IPS-20b (cell line): Measurements from ENCODE around the gene PTTG1IP.

Experiments
- H3K27ac ChIP-seq: one replicate; pipeline ENCODE4 v1.5.1; 2013; ENCODE audit warnings: low read length
- H3K27me3 ChIP-seq: 2 replicates; pipeline ENCODE4 v1.6.1; 2013; ENCODE audit warnings: mild to moderate bottlenecking, low read length, inconsistent platforms; ENCODE audit not compliant: insufficient read depth
- H3K36me3 ChIP-seq: 2 replicates; pipeline ENCODE4 v1.6.1; 2013; ENCODE audit warnings: low read depth, mild to moderate bottlenecking, inconsistent platforms, low read length, moderate library complexity; ENCODE audit not compliant: insufficient read depth
- H3K4me1 ChIP-seq: 2 replicates; pipeline ENCODE4 v1.6.1; 2013; ENCODE audit warnings: mild to moderate bottlenecking, control low read depth, inconsistent platforms, low read length, moderate library complexity; ENCODE audit not compliant: insufficient read depth
- H3K4me3 ChIP-seq: 2 replicates; pipeline ENCODE4 v1.5.1; 2013; ENCODE audit warnings: mild to moderate bottlenecking, low read length, inconsistent platforms
- H3K9ac ChIP-seq: 2 replicates; pipeline ENCODE4 v1.6.1; 2013; ENCODE audit warnings: low read depth, mild to moderate bottlenecking, inconsistent platforms, low read length, moderate library complexity
- H3K9me3 ChIP-seq: 2 replicates; pipeline ENCODE4 v1.6.1; 2013; ENCODE audit warnings: mild to moderate bottlenecking, low read depth, low read length, inconsistent platforms; ENCODE audit not compliant: insufficient read depth

The PTTG1IP gene

DNA sequence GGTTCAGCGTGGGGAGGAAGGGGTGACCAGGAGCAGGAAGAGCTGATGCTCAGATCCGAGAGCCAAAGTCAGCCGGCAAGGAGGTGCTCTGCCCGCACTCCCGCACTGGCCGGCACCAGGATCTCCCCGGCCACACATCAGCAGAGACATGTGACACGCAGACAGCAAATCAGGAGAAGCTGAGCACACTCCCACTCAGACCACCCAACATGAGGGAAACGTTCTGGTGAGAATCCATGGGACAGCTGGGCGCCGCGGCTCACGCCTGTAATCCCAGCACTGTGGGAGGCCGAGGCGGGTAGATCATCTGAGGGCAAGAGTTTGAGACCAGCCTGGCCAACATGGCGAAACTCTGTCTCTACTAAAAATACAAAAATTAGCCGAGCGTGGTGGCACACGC is 18.6 kb upstream of the PTTG1IP start:
- H3K36me3 ChIP-seq, result no peaks in the 10 kb centered on the region
- no peaks in the 10 kb centered on the region for H3K9me3 ChIP-seq
- no peak overlapping the region for H3K9ac ChIP-seq
- H3K4me1 ChIP-seq, result no peaks in the 10 kb centered on the region
- no peak overlapping the region for H3K27ac ChIP-seq
- no peak overlapping the region for H3K4me3 ChIP-seq
- peaks cover 4% of the 10 kb centered on the region; the same call in 1 of the 2 replicates for H3K27me3 ChIP-seq

DNA sequence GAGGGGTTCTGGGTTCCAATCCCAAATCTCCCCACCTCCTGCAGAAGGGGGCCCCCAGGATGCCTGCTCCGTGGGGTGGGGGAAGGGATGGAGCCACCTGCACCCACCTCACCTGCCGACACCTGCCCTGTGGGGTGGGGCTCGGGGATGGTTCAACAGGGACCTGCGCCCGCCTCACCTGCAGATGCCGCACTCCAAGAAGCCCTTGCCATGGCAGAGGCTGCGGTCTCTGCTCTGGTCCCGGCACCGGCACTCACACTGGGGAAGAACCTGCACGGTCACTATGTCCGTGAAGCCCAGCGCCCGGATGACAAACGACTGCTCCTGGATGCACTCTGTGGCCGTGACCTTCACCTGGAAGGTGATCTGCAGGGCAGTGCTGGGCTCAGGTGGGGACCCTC is 18.1 kb upstream of the PTTG1IP start:
- H3K27me3 ChIP-seq, result peaks cover 4% of the 10 kb centered on the region; the same call in 1 of the 2 replicates

DNA sequence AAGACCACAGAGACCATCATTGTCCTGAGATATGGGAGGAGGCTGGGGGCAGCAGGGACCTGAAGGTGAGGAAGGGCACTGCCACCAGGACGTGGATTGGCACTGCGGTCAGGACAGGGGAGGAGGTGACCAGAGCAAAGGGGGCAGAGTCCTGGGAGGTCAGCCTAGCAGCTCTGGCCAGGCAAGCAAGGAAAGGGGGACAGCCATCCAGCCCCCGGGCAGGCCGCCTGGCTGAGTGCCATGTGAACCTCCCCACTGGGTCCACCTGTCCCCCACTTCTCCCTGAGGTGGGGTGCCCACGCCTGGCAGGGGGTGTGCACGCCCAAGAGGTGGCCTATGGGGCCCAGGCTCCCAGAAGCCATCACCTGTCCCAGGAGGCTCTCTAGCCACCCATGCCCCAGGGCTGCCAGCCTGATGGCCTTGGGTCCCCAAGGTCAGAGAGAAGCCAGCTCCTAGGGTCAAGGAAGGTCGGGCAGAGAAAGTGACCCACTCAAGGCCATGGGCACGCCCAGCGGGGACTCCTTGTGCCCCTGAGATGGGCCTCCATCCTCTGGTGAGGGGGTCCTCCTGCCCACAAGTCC is 17.6 kb upstream of the PTTG1IP start:
- H3K9me3 ChIP-seq, result no peaks in the 10 kb centered on the region
- no peaks in the 10 kb centered on the region for H3K36me3 ChIP-seq
- no peak overlapping the region for H3K9ac ChIP-seq
- no peaks in the 10 kb centered on the region for H3K4me1 ChIP-seq
- no peak overlapping the region for H3K4me3 ChIP-seq
- no peak overlapping the region for H3K27ac ChIP-seq
- H3K27me3 ChIP-seq, result peaks cover 4% of the 10 kb centered on the region; the same call in 1 of the 2 replicates

More for the DNA sequence above, 18.1 kb upstream of the PTTG1IP start:
- Histone ChIP-seq H3K27ac (no peak overlapping the region), H3K9me3 (no peaks in the 10 kb centered on the region), H3K36me3 (no peaks in the 10 kb centered on the region), H3K9ac (no peak overlapping the region), H3K4me1 (no peaks in the 10 kb centered on the region), H3K4me3 (no peak overlapping the region)

DNA sequence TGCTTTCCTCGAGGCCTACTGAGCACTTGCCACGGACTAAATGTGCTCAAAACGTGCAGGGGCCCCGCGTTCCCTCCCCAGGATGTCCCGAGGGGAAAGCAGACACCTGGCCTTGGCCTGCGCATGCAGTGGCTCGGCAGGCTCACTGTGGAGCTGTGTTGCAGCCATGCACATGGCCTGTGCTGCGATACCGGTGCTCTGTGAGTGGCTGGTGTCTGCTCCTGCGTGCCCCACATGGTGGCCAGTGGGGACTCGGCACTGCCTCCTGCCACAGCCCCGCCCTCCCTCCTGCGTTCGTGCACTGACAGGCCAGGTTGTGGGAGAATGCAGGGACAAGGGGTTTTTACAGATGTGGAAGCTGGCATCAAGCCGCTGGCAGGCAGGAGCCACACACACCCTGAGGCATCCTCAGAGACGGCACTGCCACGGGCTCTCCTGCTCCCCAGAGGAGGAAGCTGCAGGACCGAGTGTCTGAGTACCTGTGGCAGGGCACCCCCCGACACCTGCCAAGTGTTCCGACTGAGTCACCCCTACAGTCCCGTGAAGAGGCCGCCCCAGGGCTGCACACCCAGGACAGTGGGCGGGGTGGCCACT is 16.9 kb upstream of the PTTG1IP start:
- Histone ChIP-seq H3K4me3 (no peak overlapping the region), H3K36me3 (no peaks in the 10 kb centered on the region), H3K27me3 (peaks cover 4% of the 10 kb centered on the region; the same call in 1 of the 2 replicates), H3K9ac (no peak overlapping the region), H3K9me3 (no peaks in the 10 kb centered on the region), H3K4me1 (no peaks in the 10 kb centered on the region), H3K27ac (no peak overlapping the region)

DNA sequence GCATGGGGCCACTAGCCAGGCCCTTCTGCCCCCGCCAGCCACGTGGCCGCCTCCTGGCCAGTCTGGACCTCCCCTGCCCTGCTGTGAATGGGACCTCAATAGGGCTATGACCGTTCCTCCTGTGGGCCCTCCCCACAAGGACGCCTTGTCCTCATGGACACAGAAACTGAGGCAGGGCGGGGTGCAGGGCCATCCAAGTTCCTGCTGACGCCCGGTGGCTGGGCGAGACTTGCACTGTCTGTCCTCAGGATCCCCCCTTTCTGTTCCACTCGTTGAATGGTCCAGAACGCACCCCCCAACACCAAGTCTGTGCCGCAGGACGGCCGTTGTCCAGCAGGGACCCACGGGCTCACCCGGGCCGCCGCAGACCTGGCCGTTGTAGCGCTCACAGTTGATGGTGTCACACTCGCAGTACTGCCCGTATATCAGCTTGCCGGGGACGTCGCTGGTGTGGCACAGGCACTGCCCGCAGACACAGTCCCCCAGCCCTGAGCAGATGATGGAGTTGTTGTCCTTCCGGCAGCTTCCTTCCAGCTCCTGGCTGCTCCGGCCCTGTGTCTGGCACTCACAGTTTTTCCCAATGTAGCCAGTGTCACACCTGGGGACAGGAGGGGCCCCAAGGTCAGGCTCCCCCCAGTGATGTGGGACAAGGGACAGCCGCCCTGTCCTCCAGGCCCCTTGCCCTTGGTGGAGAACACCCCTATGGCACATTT is 16.3 kb upstream of the PTTG1IP start:
- H3K27ac ChIP-seq, result no peak overlapping the region
- H3K4me1 ChIP-seq, result no peaks in the 10 kb centered on the region
- H3K27me3 ChIP-seq, result peaks cover 4% of the 10 kb centered on the region; the same call in 1 of the 2 replicates
- H3K9ac ChIP-seq, result no peak overlapping the region
- H3K36me3 ChIP-seq, result no peaks in the 10 kb centered on the region
- no peaks in the 10 kb centered on the region for H3K9me3 ChIP-seq
- no peak overlapping the region for H3K4me3 ChIP-seq

DNA sequence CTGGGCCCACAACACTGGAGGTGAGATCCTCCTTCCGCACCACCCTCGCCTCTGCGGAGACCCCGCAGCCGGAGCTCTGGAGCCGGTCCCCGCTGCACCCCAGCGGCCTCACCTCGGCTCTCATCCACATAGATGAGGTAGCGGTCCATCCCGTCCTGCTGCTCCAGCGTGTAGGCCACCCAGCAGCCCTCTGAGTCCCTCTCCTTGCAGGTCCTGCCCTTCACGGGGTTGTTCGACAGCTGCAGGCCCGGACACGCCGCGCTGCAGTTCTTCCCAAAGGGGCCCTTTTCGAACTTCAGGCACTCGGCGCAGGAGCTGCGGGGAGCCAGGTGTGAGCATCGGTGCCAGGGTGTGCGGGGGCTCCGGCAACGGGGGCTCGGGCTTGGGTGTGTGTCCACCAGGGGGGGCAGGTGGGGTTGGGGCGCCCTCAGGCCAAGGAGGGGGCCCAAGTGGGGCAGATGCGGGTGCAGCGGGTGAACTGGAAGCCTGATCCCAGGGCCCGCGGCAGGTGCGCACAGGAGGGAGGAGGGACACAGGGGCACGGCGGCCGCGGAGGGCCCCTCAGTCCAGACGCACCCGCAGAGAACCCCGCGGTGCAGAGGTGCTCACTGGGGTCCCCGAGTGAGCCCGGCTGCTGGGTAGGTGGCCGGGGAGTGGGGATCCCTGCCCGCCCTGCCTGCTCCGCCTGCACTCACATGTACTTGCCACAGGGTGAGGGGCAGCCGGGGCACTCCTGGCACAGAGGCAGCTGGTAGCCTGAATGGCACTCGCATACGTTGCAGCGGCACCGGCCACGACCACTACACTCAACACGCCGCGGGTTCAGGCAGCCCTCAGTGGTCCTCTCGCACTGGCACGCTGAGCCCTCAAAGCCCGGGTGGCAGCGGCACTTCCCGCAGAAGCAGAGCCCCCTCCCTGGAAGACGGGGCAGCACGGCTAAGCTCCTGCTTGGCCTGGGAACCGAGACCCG is 15.4 kb upstream of the PTTG1IP start:
- Histone ChIP-seq H3K4me3 (no peak overlapping the region), H3K27ac (no peak overlapping the region), H3K36me3 (no peaks in the 10 kb centered on the region), H3K27me3 (peaks cover 4% of the 10 kb centered on the region; the same call in 1 of the 2 replicates), H3K9me3 (no peaks in the 10 kb centered on the region), H3K9ac (no peak overlapping the region), H3K4me1 (no peaks in the 10 kb centered on the region)

DNA sequence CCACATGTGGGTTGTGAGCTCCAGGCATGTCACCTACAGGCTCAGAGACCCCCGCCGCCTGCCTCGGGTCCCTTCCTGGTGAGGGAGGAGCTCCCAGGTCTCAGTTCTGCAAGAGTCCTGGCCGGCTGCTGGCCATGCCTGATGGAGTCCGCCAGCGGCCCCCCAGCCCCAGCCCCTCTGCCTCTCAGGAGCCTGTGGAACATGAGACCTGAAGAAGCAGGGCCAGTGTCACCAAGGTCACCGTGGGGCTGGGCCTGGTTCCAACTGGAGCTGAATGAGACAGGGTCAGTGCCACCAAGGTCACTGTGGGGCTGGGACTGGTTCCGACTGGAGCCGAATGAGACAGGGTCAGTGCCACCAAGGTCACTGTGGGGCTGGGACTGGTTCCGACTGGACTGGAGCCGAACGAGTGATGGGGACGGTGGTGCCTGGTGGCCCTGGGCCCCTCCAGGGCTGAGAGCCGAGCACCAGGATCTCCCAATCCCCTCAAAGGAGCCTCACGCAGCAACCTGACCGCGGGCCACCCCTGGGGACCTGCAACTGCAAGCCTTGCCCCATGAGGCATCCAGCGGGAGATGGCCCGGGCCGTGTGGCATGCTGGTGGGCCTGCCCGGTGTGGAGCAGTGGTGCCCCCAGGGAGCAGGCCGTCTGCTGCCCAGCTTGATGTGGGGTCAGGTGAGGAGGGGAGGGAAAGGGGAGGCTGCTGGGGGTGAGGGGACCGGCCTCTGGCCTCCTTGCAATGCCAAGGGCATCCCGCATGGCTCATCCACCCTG is 14.5 kb upstream of the PTTG1IP start:
- Histone ChIP-seq H3K36me3 (no peaks in the 10 kb centered on the region), H3K9me3 (no peaks in the 10 kb centered on the region), H3K27me3 (no peaks in the 10 kb centered on the region), H3K9ac (no peak overlapping the region), H3K4me3 (no peak overlapping the region), H3K27ac (no peak overlapping the region), H3K4me1 (no peaks in the 10 kb centered on the region)

DNA sequence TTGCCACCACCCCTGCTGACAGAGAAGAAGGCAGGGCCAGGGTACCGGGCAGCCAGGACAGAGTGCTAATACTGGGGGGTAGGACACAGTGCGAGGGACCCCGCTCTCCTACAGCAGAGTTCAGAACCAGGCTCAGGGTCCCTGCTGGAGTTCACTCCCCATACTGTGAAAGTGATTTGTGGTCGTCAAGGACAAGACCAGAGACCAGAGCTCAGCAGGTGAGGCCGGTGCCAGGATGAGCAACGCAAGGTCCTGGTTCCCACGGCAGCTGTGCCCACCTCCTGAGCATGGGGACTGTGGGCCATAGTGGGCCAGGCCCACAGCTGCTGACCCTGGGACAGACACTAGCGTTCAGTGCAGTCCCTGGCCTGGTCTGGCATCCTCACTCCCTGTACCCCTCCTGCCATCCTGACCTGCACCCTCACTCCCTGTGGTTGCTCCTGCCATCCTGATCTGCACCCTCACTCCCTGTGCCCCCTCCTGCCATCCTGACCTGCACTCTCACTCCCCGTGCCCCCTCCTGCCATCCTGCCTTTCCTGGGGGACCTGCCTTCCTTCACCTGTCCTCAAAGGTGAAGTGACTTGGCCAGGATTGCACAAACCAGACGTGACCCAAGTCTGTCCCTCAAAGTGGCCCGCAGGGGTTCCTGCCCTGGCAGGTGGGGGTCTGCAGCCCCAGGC is 13.8 kb upstream of the PTTG1IP start:
- Histone ChIP-seq H3K4me3 (no peak overlapping the region), H3K36me3 (no peaks in the 10 kb centered on the region), H3K4me1 (no peaks in the 10 kb centered on the region), H3K9me3 (no peaks in the 10 kb centered on the region), H3K27me3 (no peaks in the 10 kb centered on the region), H3K27ac (no peak overlapping the region), H3K9ac (no peak overlapping the region)

DNA sequence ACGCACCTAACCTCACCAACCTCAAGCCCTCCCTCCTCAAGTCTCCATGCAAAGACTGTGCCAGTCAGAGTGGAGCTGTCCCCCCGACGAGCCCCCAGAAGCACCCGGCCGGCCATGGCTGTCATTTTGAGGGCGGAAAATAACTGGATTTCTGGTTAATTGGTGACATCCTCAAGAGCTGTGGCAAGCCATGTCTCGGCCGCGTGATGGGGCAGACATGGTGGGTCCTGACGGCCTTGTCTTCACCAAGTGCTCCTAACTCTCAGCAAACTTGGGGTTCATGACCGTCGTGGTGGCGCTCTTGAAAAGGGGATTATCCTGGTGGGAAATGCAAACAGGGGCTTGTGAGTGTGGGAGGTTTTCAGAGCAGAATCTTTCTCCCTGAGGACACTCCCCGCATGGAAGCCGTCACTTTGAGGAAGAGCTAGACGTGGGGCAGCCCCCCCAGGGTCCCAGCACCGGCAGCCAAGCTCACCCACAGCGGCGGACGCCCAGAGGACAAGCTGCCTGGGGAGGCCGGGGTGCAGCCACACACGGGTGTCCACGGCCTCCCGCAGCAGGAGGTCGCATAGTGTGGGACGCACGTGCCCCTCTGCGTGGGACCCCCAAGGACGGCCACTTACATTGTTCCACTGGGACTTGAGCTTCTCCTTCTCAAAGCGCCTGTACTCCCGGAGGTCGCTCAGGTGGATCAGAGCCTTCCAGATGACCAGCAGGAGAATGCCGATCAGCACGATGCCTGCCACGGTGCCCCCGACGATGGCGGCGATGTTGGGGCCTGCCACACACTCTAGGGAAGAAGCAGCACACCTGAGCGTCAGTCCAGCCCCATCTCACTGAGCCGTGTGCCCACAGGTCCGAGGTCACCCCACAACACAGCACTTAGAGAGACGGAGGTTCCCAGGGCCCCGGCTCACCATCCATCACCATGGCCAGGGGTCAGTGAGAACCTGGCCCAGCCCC is 12.9 kb upstream of the PTTG1IP start:
- Histone ChIP-seq H3K4me1 (no peaks in the 10 kb centered on the region), H3K27me3 (no peaks in the 10 kb centered on the region), H3K9me3 (no peaks in the 10 kb centered on the region), H3K27ac (no peak overlapping the region), H3K36me3 (no peaks in the 10 kb centered on the region), H3K4me3 (no peak overlapping the region), H3K9ac (no peak overlapping the region)

DNA sequence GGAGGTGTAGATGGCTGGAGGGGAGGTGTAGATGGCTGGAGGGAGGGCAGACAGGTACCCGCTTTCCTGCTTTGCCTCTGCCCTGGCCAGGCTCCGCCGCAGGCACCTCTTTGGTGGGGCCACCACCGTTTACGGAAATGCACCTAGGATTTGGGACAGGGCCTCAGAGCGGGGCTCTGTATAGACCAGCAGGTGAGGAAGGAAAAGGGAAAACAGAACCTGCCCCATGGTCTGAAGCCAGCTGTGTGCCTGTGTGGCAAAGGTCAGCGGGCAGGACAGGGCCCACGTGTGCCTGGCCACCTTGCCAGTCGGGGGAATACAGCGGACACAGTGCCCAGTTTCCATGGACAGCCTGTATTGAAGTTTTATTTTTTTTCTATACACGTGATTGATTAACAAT is 12.1 kb upstream of the PTTG1IP start:
- no peaks in the 10 kb centered on the region for H3K9me3 ChIP-seq
- no peaks in the 10 kb centered on the region for H3K27me3 ChIP-seq
- no peak overlapping the region for H3K27ac ChIP-seq
- no peaks in the 10 kb centered on the region for H3K4me1 ChIP-seq
- no peak overlapping the region for H3K4me3 ChIP-seq
- no peaks in the 10 kb centered on the region for H3K36me3 ChIP-seq
- no peak overlapping the region for H3K9ac ChIP-seq
